ENCODE results near the gene TRMT10C. TPM values are rescaled to one million over a fixed set of nuclear protein-coding genes. Genes with fewer than 3 reads are reported as not detected.

Gene TRMT10C
- total and polyA plus RNA-seq, 2 donors (not counting 1 experiment from before 2014, with no cell fraction given): 20.6 to 23.8 TPM

DNA sequence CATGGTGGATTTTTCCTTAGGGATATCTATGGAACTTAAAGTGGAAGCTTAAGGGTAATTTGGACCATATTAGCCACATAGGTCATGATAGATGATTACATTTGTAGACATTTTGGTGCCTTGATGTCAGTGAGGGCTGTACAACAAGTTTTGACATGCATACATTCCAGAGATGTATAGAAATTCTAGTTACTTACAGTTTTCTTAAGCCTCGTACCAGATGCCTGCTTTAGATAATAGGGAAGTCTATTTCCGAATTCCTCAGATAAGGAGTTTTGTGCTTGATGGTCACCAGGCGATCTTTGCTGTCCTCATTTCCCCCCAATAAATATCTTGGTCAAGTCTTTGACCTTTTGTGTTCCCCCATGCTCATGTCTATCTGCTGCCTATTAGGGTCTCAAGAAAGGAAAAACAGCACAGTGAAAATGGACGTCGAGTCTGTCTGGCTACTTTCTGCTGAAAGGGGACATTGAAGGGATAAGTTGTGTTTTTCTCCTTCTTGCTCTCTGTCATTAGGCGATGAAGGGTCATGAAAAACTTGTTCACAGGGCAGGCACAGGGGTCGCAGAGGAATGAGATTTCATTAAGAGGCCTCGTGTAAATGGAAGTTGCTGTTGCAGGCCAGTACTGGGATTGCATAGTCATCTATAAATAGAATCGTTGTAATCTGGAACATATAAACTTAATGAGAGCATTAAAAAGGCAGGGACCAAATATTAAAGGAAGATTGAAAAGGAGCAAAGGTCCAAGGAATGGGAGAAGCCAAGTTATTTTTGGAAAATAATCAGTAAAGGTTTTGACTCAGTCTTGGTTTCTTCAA, 28.7 kb upstream of the TRMT10C start:
- peaks cover 10% of the 10 kb centered on the region for H3K27me3 ChIP-seq (ENCODE audit: control insufficient read depth, insufficient read depth, low read length)
- TF ChIP-seq, protein P1, sequence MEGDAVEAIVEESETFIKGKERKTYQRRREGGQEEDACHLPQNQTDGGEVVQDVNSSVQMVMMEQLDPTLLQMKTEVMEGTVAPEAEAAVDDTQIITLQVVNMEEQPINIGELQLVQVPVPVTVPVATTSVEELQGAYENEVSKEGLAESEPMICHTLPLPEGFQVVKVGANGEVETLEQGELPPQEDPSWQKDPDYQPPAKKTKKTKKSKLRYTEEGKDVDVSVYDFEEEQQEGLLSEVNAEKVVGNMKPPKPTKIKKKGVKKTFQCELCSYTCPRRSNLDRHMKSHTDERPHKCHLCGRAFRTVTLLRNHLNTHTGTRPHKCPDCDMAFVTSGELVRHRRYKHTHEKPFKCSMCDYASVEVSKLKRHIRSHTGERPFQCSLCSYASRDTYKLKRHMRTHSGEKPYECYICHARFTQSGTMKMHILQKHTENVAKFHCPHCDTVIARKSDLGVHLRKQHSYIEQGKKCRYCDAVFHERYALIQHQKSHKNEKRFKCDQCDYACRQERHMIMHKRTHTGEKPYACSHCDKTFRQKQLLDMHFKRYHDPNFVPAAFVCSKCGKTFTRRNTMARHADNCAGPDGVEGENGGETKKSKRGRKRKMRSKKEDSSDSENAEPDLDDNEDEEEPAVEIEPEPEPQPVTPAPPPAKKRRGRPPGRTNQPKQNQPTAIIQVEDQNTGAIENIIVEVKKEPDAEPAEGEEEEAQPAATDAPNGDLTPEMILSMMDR (conservative IDR thresholded peaks at IDR 0.05 in 1 of 2, IDR thresholded peaks at IDR 0.05 in 1 of 2; ENCODE audit: low read depth in 1 of 2, low read length in 2 of 2): no peak
- no peak for TF ChIP-seq EZH2 (IDR thresholded peaks at IDR 0.05; ENCODE audit: low read length, missing control alignments)
- no peak overlapping the region for H3K4me3 ChIP-seq (replicated peaks in 1 of 4; ENCODE audit: control extremely low read depth in 1 of 4, insufficient read depth in 1 of 4, low read depth in 3 of 4, low read length in 4 of 4)
- no peaks in the 10 kb centered on the region for H3K9me3 ChIP-seq (ENCODE audit: control insufficient read depth, insufficient read depth, low read depth, low read length)
- H3K9ac ChIP-seq (ENCODE audit: insufficient read depth, low read length): no peak overlapping the region
- no peaks in the 10 kb centered on the region for H3K79me2 ChIP-seq (ENCODE audit: control insufficient read depth, insufficient read depth, low read length)
- H3K36me3 ChIP-seq (ENCODE audit: control insufficient read depth, insufficient read depth, low read length): no peaks in the 10 kb centered on the region
- H3K4me2 ChIP-seq (ENCODE audit: extremely low read depth, insufficient read depth, low read length): no peak overlapping the region
- no peak overlapping the region for H2AFZ ChIP-seq (ENCODE audit: low read length)
- H3K27ac ChIP-seq (ENCODE audit: insufficient read depth, low read length): no peak overlapping the region
- no peak for DNase-seq (ENCODE audit: low read depth in 2 of 2)
- H4K20me1 ChIP-seq (ENCODE audit: control insufficient read depth, extremely low read depth, insufficient read depth, low read length): no peaks in the 10 kb centered on the region
- H3K4me1 ChIP-seq (ENCODE audit: control insufficient read depth, extremely low read depth, insufficient read depth, low read length): no peaks in the 10 kb centered on the region

DNA sequence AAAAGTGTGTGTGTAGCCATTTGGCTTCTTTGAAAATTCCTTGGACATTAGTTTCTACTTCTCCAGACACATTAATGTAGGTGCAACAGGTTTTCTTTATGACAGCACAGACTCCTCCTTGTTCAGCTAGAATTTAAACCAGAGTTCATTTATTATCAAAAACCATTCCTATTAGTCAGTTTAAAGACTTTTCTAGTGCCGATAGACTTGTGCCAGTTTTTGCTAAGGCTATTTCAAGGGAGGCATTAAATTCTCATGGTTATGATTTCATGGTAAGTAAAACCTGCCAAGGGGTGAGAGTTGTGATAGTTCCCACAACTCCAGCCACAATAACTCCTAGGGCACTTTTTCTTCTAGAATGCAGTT, 28.1 kb upstream of the TRMT10C start:
- Histone ChIP-seq H4K20me1 (ENCODE audit: control insufficient read depth, extremely low read depth, insufficient read depth, low read length) (no peaks in the 10 kb centered on the region), H3K9me3 (ENCODE audit: control insufficient read depth, insufficient read depth, low read depth, low read length) (no peaks in the 10 kb centered on the region), H3K36me3 (ENCODE audit: control insufficient read depth, insufficient read depth, low read length) (no peaks in the 10 kb centered on the region), H3K4me1 (ENCODE audit: control insufficient read depth, extremely low read depth, insufficient read depth, low read length) (no peaks in the 10 kb centered on the region), H3K9ac (ENCODE audit: insufficient read depth, low read length) (no peak overlapping the region), H3K27ac (ENCODE audit: insufficient read depth, low read length) (no peak overlapping the region), H2AFZ (ENCODE audit: low read length) (no peak overlapping the region), H3K4me3 (replicated peaks in 1 of 4; ENCODE audit: control extremely low read depth in 1 of 4, insufficient read depth in 1 of 4, low read depth in 3 of 4, low read length in 4 of 4) (no peak overlapping the region), H3K4me2 (ENCODE audit: extremely low read depth, insufficient read depth, low read length) (no peak overlapping the region), H3K27me3 (ENCODE audit: control insufficient read depth, insufficient read depth, low read length) (peaks cover 10% of the 10 kb centered on the region), H3K79me2 (ENCODE audit: control insufficient read depth, insufficient read depth, low read length) (no peaks in the 10 kb centered on the region)
- no peak for TF ChIP-seq EZH2 (IDR thresholded peaks at IDR 0.05; ENCODE audit: low read length, missing control alignments)
- TF ChIP-seq, protein P1 (conservative IDR thresholded peaks at IDR 0.05 in 1 of 2, IDR thresholded peaks at IDR 0.05 in 1 of 2; ENCODE audit: low read depth in 1 of 2, low read length in 2 of 2): no peak
- DNase-seq (ENCODE audit: low read depth in 2 of 2): peak in 1 of 2 donors; percentile 68

DNA sequence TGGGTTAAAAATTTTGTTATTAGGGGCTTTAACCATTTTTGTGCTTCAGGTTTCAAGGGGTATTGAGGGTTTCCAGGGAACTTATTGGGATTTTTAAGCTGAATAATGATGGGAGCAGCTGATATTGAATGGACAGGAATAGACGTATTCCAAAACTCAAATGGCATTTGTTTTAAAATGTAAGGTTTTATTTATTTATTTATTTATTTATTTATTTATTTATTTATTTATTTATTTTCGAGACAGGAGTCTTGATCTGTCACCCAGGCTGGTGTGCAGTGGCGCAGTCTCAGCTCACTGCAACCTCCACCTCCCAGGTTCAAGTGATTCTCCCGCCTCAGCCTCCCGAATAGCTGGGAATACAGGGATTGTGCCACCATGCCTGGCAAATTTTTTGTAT, 26.4 kb upstream of the TRMT10C start:
- Histone ChIP-seq H4K20me1 (ENCODE audit: control insufficient read depth, extremely low read depth, insufficient read depth, low read length) (no peaks in the 10 kb centered on the region), H2AFZ (ENCODE audit: low read length) (no peak overlapping the region), H3K79me2 (ENCODE audit: control insufficient read depth, insufficient read depth, low read length) (no peaks in the 10 kb centered on the region), H3K9ac (ENCODE audit: insufficient read depth, low read length) (no peak overlapping the region), H3K27ac (ENCODE audit: insufficient read depth, low read length) (no peak overlapping the region), H3K4me3 (replicated peaks in 1 of 4; ENCODE audit: control extremely low read depth in 1 of 4, insufficient read depth in 1 of 4, low read depth in 3 of 4, low read length in 4 of 4) (no peak overlapping the region), H3K9me3 (ENCODE audit: control insufficient read depth, insufficient read depth, low read depth, low read length) (no peaks in the 10 kb centered on the region), H3K27me3 (ENCODE audit: control insufficient read depth, insufficient read depth, low read length) (peaks cover 10% of the 10 kb centered on the region), H3K36me3 (ENCODE audit: control insufficient read depth, insufficient read depth, low read length) (no peaks in the 10 kb centered on the region), H3K4me1 (ENCODE audit: control insufficient read depth, extremely low read depth, insufficient read depth, low read length) (no peaks in the 10 kb centered on the region), H3K4me2 (ENCODE audit: extremely low read depth, insufficient read depth, low read length) (no peak overlapping the region)
- no peak for DNase-seq (ENCODE audit: low read depth in 2 of 2)
- TF ChIP-seq, protein P1 (conservative IDR thresholded peaks at IDR 0.05 in 1 of 2, IDR thresholded peaks at IDR 0.05 in 1 of 2; ENCODE audit: low read depth in 1 of 2, low read length in 2 of 2): no peak
- TF ChIP-seq EZH2 (IDR thresholded peaks at IDR 0.05; ENCODE audit: low read length, missing control alignments): no peak

All from fibroblast of lung (primary cell).